Measurements from ENCODE around the gene PSME3. TPM values are rescaled to one million over a fixed set of nuclear protein-coding genes. Genes with fewer than 3 reads are reported as not detected.

The PSME3 gene
- polyA plus RNA-seq, 1 of the 3 experiments (the other 2 are of a cell fraction) = 139 TPM

DNA sequence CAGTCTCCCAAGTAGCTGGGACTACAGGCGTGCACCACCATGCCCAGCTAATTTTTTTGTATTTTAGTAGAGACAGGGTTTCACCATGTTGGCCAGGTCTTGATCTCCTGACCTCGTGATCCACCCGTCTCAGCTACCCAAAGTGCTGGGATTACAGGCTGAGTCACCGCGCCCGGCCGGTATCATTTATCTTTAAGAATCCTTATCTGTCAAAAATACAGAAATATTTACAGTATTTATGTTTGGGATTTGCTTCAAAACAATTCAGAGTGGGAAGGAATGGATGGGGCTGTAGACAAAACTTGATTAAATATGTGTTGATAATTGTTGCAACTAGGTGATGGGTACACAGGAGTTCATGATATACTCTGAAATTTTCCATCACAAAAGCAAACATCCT is 12.0 kb upstream of the PSME3 start:
- Histone ChIP-seq H3K9me3 (no peaks in the 10 kb centered on the region), H3K27ac (ENCODE audit: low read depth in 2 of 2, low read length in 1 of 2) (no peak overlapping the region), H3K4me1 (ENCODE audit: control insufficient read depth in 1 of 2, insufficient read depth in 2 of 2, low read depth in 1 of 2, low read length in 1 of 2) (peaks cover under 1 to 4% of the 10 kb centered on the region in 2 experiments; a peak in 1 of 4 replicates), H4K20me1 (ENCODE audit: insufficient read depth) (no peaks in the 10 kb centered on the region), H3K9me2 (no peaks in the 10 kb centered on the region), H3K9ac (no peak overlapping the region), H3K4me2 (no peak overlapping the region), H3K4me3 (ENCODE audit: low read depth in 2 of 2, low read length in 1 of 2) (no peak overlapping the region), H3K36me3 (replicated peaks in 1 of 2; ENCODE audit: control insufficient read depth in 1 of 2, insufficient read depth in 2 of 2, low read length in 1 of 2) (peaks cover 44 to 61% of the 10 kb centered on the region in 2 experiments), H3K79me2 (ENCODE audit: insufficient read depth) (peaks cover 34% of the 10 kb centered on the region), H2AFZ (ENCODE audit: low read depth) (no peak overlapping the region), H3K27me3 (ENCODE audit: insufficient read depth) (no peaks in the 10 kb centered on the region), H3F3A (replicated peaks; ENCODE audit: insufficient read depth) (peaks cover 43% of the 10 kb centered on the region)
- no peak for DNase-seq
- TF ChIP-seq NRF1 (IDR thresholded peaks at IDR 0.05; ENCODE audit: low read depth, low read length) (no peak), USF2 (IDR thresholded peaks at IDR 0.05; ENCODE audit: borderline replicate concordance, low read depth, low read length) (no peak), SIN3A (IDR thresholded peaks at IDR 0.05; ENCODE audit: borderline replicate concordance, low read depth, low read length) (no peak), MEF2A (IDR thresholded peaks at IDR 0.05; ENCODE audit: borderline replicate concordance, low read depth) (no peak), RFX5 (IDR thresholded peaks at IDR 0.05; ENCODE audit: low read length) (no peak), EZH2phosphoT487 (IDR thresholded peaks at IDR 0.05; ENCODE audit: borderline replicate concordance, low read depth) (no peak)
- TF ChIP-seq, protein P1, sequence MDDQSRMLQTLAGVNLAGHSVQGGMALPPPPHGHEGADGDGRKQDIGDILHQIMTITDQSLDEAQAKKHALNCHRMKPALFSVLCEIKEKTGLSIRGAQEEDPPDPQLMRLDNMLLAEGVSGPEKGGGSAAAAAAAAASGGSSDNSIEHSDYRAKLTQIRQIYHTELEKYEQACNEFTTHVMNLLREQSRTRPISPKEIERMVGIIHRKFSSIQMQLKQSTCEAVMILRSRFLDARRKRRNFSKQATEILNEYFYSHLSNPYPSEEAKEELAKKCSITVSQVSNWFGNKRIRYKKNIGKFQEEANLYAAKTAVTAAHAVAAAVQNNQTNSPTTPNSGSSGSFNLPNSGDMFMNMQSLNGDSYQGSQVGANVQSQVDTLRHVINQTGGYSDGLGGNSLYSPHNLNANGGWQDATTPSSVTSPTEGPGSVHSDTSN (IDR thresholded peaks at IDR 0.05) = no peak
- WGBS (ENCODE audit: low lambda C conversion rate) = 86% methylated on average over 7 of the region's 7 CpGs
- ChIA-PET CTCF (interaction anchor here (0.6 to 3.7 kb wide), 11 partner anchors 10 to 108 kb away, joined by 3 to 35 read pairs (median 3); partner anchors contain the start of gene WNK4), POLR2A (interaction anchor here (0.6 kb wide), 1 partner anchor 22 kb away, joined by 3 read pairs; the partner anchor contains the start of gene CNTD1)

DNA sequence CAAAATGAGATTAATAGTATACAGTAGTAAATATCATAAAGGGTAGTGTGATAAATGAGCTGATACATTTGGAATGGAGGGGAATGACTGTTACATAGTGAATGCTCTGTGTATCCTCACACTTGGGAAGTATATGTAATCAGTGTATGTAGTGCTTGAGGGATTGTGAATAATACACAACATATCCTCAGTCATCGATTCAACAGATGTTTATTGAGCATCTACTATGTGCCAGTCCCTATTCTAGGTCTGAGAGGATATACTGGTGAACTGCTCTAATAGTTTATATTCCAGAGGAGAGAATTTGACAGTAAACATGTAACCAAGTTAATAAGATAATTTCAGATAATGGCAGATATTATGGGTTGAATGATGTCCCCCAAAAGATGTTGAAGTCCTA is 5.7 kb upstream of the PSME3 start:
- ChIA-PET POLR2A (no interaction called here), CTCF (interaction anchor here (3.9 kb wide), 1 partner anchor 16 kb away, joined by 22 read pairs; the partner anchor contains the start of gene AOC2)
- H3K27me3 ChIP-seq (ENCODE audit: insufficient read depth) = no peaks in the 10 kb centered on the region
- no peak overlapping the region for H3K4me2 ChIP-seq
- no peaks in the 10 kb centered on the region for H4K20me1 ChIP-seq (ENCODE audit: insufficient read depth)
- no peak for TF ChIP-seq TEAD4 (IDR thresholded peaks at IDR 0.05; ENCODE audit: borderline replicate concordance, insufficient read depth)
- no peak for TF ChIP-seq RFX5 (IDR thresholded peaks at IDR 0.05; ENCODE audit: low read length)
- no peak for TF ChIP-seq MXI1 (IDR thresholded peaks at IDR 0.05; ENCODE audit: low read depth, low read length)
- no peak for TF ChIP-seq SMC3 (IDR thresholded peaks at IDR 0.05; ENCODE audit: low read depth, low read length)
- TF ChIP-seq, protein P2, sequence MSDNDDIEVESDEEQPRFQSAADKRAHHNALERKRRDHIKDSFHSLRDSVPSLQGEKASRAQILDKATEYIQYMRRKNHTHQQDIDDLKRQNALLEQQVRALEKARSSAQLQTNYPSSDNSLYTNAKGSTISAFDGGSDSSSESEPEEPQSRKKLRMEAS (IDR thresholded peaks at IDR 0.05; ENCODE audit: low read depth) = no peak
- no peak for TF ChIP-seq FOXJ3 (CRISPR knock-in tag; IDR thresholded peaks at IDR 0.05)
- no peak for TF ChIP-seq NFIC (IDR thresholded peaks at IDR 0.05; ENCODE audit: borderline replicate concordance)
- TF ChIP-seq ELF1 (IDR thresholded peaks at IDR 0.05) = no peak
- no peak for TF ChIP-seq RCOR1 (IDR thresholded peaks at IDR 0.05; ENCODE audit: low read length)
- no peak for TF ChIP-seq RXRA (IDR thresholded peaks at IDR 0.05; ENCODE audit: borderline replicate concordance, low read depth)
- TF ChIP-seq EZH2phosphoT487 (IDR thresholded peaks at IDR 0.05; ENCODE audit: borderline replicate concordance, low read depth) = no peak
- TF ChIP-seq, protein P3, sequence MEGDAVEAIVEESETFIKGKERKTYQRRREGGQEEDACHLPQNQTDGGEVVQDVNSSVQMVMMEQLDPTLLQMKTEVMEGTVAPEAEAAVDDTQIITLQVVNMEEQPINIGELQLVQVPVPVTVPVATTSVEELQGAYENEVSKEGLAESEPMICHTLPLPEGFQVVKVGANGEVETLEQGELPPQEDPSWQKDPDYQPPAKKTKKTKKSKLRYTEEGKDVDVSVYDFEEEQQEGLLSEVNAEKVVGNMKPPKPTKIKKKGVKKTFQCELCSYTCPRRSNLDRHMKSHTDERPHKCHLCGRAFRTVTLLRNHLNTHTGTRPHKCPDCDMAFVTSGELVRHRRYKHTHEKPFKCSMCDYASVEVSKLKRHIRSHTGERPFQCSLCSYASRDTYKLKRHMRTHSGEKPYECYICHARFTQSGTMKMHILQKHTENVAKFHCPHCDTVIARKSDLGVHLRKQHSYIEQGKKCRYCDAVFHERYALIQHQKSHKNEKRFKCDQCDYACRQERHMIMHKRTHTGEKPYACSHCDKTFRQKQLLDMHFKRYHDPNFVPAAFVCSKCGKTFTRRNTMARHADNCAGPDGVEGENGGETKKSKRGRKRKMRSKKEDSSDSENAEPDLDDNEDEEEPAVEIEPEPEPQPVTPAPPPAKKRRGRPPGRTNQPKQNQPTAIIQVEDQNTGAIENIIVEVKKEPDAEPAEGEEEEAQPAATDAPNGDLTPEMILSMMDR (IDR thresholded peaks at IDR 0.05) = no peak
- no peak for TF ChIP-seq FOSL2 (IDR thresholded peaks at IDR 0.05; ENCODE audit: borderline replicate concordance, low read depth)
- TF ChIP-seq SIN3A (IDR thresholded peaks at IDR 0.05; ENCODE audit: borderline replicate concordance, low read depth, low read length) = no peak
- no peak for TF ChIP-seq TAF1 (IDR thresholded peaks at IDR 0.05; ENCODE audit: borderline replicate concordance, low read depth, low read length)
- H3K36me3 ChIP-seq (replicated peaks in 1 of 2; ENCODE audit: control insufficient read depth in 1 of 2, insufficient read depth in 2 of 2, low read length in 1 of 2) = peaks cover 0 to 5% of the 10 kb centered on the region in 2 experiments
- no peak overlapping the region for H3K4me3 ChIP-seq (ENCODE audit: low read depth in 2 of 2, low read length in 1 of 2)
- H2AFZ ChIP-seq (ENCODE audit: low read depth) = no peak overlapping the region
- no peak overlapping the region for H3K27ac ChIP-seq (ENCODE audit: low read depth in 2 of 2, low read length in 1 of 2)
- no peaks in the 10 kb centered on the region for H3K9me2 ChIP-seq
- no peak overlapping the region for H3K9ac ChIP-seq
- WGBS (ENCODE audit: low lambda C conversion rate) = 41% methylated on average over 1 of the region's 1 CpG
- no peaks in the 10 kb centered on the region for H3K9me3 ChIP-seq
- DNase-seq = no peak
- peaks cover 21% of the 10 kb centered on the region for H3K79me2 ChIP-seq (ENCODE audit: insufficient read depth)
- peaks cover 8% of the 10 kb centered on the region for H3F3A ChIP-seq (replicated peaks; ENCODE audit: insufficient read depth)
- H3K4me1 ChIP-seq (ENCODE audit: control insufficient read depth in 1 of 2, insufficient read depth in 2 of 2, low read depth in 1 of 2, low read length in 1 of 2) = peaks cover 4 to 9% of the 10 kb centered on the region in 2 experiments; a peak in 3 of 4 replicates
